Endothelial cell of umbilical vein (primary cell): ENCODE measurements around the gene KDM4E. TPM values are rescaled to one million over a fixed set of nuclear protein-coding genes. Genes with fewer than 3 reads are reported as not detected.

ENCODE experiments used
- BruUV-seq: library from RNA; stranded (reverse); fragments of 400-500 nt; replicated peaks from 2 replicates; lab custom pipeline; 2021; lab: Mats Ljungman, UMichigan
- CTCF ChIA-PET: fragments of 300-600, 350-600 bp; sonication (Branson Sonifier 250); formaldehyde crosslinking; loops from one replicate; lab custom pipeline; 2021; ENCODE audit warnings: antibody characterized with exemption, inconsistent platforms; lab: Charles Lee
- POLR2A ChIA-PET: fragments of 300-600, 350-600 bp; sonication (Branson Sonifier 250); formaldehyde crosslinking; loops from one replicate; lab custom pipeline; 2021; ENCODE audit warnings: antibody characterized with exemption, inconsistent platforms; lab: Charles Lee
- DNase-seq: peaks from one replicate; pipeline ENCODE4 v3.0.0-alpha.2; 2011; ENCODE audit warnings: low read depth, low spot score
- FAIRE-seq: peaks from 2 replicates; lab custom pipeline; 2011; peaks lifted over from hg19 to GRCh38; lab: Jason Lieb, UNC
- H2AFZ ChIP-seq: 2 replicates; pipeline ENCODE4 v1.6.0; 2012; ENCODE audit warnings: low read depth, low read length, control low read depth, inconsistent platforms
- H3K27ac ChIP-seq: 2 replicates; pipeline ENCODE4 v1.5.1; 2011; ENCODE audit warnings: low read depth, mild to moderate bottlenecking, control low read depth, low read length, moderate library complexity; ENCODE audit not compliant: insufficient read depth
- H3K27me3 ChIP-seq, 2 experiments: 2 replicates each; pipeline versions ENCODE4 v1.6.0 to v1.6.1; 2011; ENCODE audit warnings: low read length in 2 of 2, mixed read lengths in 1 of 2; ENCODE audit not compliant: control insufficient read depth in 2 of 2, insufficient read depth in 2 of 2
- H3K36me3 ChIP-seq, 2 experiments: 2 replicates in 1 of 2; 3 replicates in 1 of 2; pipeline ENCODE4 v1.5.1; 2011; ENCODE audit warnings: low read length in 2 of 2, mild to moderate bottlenecking in 1 of 2, moderate library complexity in 1 of 2; ENCODE audit not compliant: control insufficient read depth in 2 of 2, insufficient read depth in 2 of 2; ENCODE audit errors: extremely low read depth in 1 of 2
- H3K4me1 ChIP-seq: 3 replicates; pipeline ENCODE4 v1.5.1; 2011; ENCODE audit warnings: mild to moderate bottlenecking, low read length; ENCODE audit not compliant: control insufficient read depth, insufficient read depth; ENCODE audit errors: extremely low read depth
- H3K4me2 ChIP-seq: 2 replicates; pipeline ENCODE4 v1.6.1; 2011; ENCODE audit warnings: low read length, control low read depth, mixed read lengths; ENCODE audit not compliant: insufficient read depth
- H3K4me3 ChIP-seq, 3 experiments: fragments of 200-600 bp in 1 of 3; sonication (generic), shearing (Covaris generic) in 1 of 3; replicated peaks in 1 of 3; 2 replicates each; pipeline ENCODE4 v1.5.1; 2011 to 2016; ENCODE audit warnings: control low read depth in 3 of 3, low read length in 3 of 3, mild to moderate bottlenecking in 2 of 3, inconsistent platforms in 1 of 3, low read depth in 1 of 3, moderate library complexity in 1 of 3; ENCODE audit not compliant: insufficient read depth in 1 of 3
- H3K79me2 ChIP-seq: 2 replicates; pipeline ENCODE4 v1.6.0; 2012; ENCODE audit warnings: low read length, inconsistent platforms; ENCODE audit not compliant: control insufficient read depth, insufficient read depth
- H3K9ac ChIP-seq: replicated peaks from 2 replicates; pipeline ENCODE3; 2011; ENCODE audit warnings: low read length, control low read depth; ENCODE audit not compliant: insufficient read depth; ENCODE audit errors: extremely low read depth
- H3K9me1 ChIP-seq: replicated peaks from 3 replicates; pipeline ENCODE4 v1.6.0; 2011; ENCODE audit warnings: mild to moderate bottlenecking, low read length; ENCODE audit not compliant: control insufficient read depth, insufficient read depth; ENCODE audit errors: extremely low read depth
- H3K9me3 ChIP-seq: replicated peaks from 2 replicates; pipeline ENCODE4 v1.5.1; 2012; ENCODE audit warnings: low read length, inconsistent platforms; ENCODE audit not compliant: control insufficient read depth, insufficient read depth
- H4K20me1 ChIP-seq: replicated peaks from 2 replicates; pipeline ENCODE3; 2011; ENCODE audit warnings: mild to moderate bottlenecking, low read length; ENCODE audit not compliant: control insufficient read depth, insufficient read depth; ENCODE audit errors: extremely low read depth
- CTCF ChIP-seq, 2 donors: IDR thresholded peaks; 1 replicate in 1 of 2; 2 replicates in 1 of 2; pipeline ENCODE4 v1.5.1; 2011; ENCODE audit warnings: low read length in 2 of 2, mild to moderate bottlenecking in 2 of 2, moderate library complexity in 2 of 2, control low read depth in 1 of 2, inconsistent platforms in 1 of 2, low read depth in 1 of 2; ENCODE audit not compliant: insufficient read depth in 1 of 2; ENCODE audit errors: extremely low read depth in 1 of 2
- EZH2 ChIP-seq: IDR thresholded peaks from 2 replicates; pipeline ENCODE4 v1.6.1; 2012; ENCODE audit warnings: borderline replicate concordance, low read depth, mild to moderate bottlenecking, moderate library complexity, low read length, inconsistent platforms; ENCODE audit not compliant: severe bottlenecking
- FOS ChIP-seq: IDR thresholded peaks from 2 replicates; pipeline ENCODE4 v1.6.1; 2011; ENCODE audit warnings: mild to moderate bottlenecking, low read length, moderate library complexity, borderline replicate concordance; ENCODE audit not compliant: insufficient read depth
- GATA2 ChIP-seq: IDR thresholded peaks from 2 replicates; pipeline ENCODE4 v1.7.0; 2011; ENCODE audit warnings: low read depth, mild to moderate bottlenecking, moderate library complexity, mixed read lengths, low read length; ENCODE audit not compliant: insufficient read length, insufficient read depth
- JUN ChIP-seq: IDR thresholded peaks from 2 replicates; pipeline ENCODE4 v1.6.1; 2011; ENCODE audit warnings: borderline replicate concordance, low read depth; ENCODE audit not compliant: insufficient read length, insufficient read depth
- MYC ChIP-seq: IDR thresholded peaks from one replicate; pipeline ENCODE4 v1.6.1; 2011; ENCODE audit warnings: mild to moderate bottlenecking, low read depth, low read length
- POLR2A ChIP-seq: IDR thresholded peaks from 2 replicates; pipeline ENCODE4 v1.6.1; 2012; ENCODE audit warnings: low read depth, mild to moderate bottlenecking, control low read depth, low read length
- POLR2AphosphoS5 ChIP-seq: IDR thresholded peaks from 2 replicates; pipeline ENCODE4 v1.6.1; 2012; ENCODE audit warnings: low read depth, mild to moderate bottlenecking, control low read depth, low read length, moderate library complexity; ENCODE audit not compliant: insufficient read depth
- dilution Hi-C: fragments of 300-500 bp; cut with MboI; formaldehyde crosslinking; loops from one replicate; pipeline ENCODE4 v1.15.0; 2019; ENCODE audit warnings: low sequenced_read_pairs; ENCODE audit not compliant: extremely low pct_ligation_motif_present
- intact Hi-C: fragments of 100-400 bp; cut with micrococcal nuclease; formaldehyde crosslinking; loops from one replicate; pipeline ENCODE4 v1.10.0; 2022
- polyA plus RNA-seq, 4 experiments: library from polyadenylated mRNA; depleted of rRNA in 3 of 4; stranded (reverse) in 3 of 4; unstranded in 1 of 4; fragments of >200 nt; gene quantifications; 2 replicates each; pipeline versions ENCODE4 v1.2.1 to v1.2.3, GENCODE V29; 2011 to 2012; ENCODE audit warnings: missing spikeins in 1 of 4
- total RNA-seq: library from RNA; stranded (reverse); gene quantifications from 2 replicates; pipeline ENCODE4 v1.2.3, GENCODE V29; 2021
- TF ChIP-seq, protein P1 (sequence below): IDR thresholded peaks from 2 replicates; pipeline ENCODE4 v1.6.1; 2011; ENCODE audit not compliant: insufficient read depth, insufficient read length

KDM4E gene
- total and polyA plus RNA-seq, 2 donors (not counting 3 experiments of a cell fraction or from before 2014, with no cell fraction given): not detected

- H3K9ac ChIP-seq: no peak overlapping the region
- TF ChIP-seq FOS: no peak
- no peak for TF ChIP-seq POLR2AphosphoS5
- no peak for TF ChIP-seq GATA2
- no peak for TF ChIP-seq CTCF (IDR thresholded peaks at IDR 0.05; ENCODE audit: extremely low read depth in 1 of 2, insufficient read depth in 1 of 2, low read depth in 1 of 2, low read length in 2 of 2)
- no peak for TF ChIP-seq JUN
- TF ChIP-seq EZH2: no peak
- TF ChIP-seq, protein P1, sequence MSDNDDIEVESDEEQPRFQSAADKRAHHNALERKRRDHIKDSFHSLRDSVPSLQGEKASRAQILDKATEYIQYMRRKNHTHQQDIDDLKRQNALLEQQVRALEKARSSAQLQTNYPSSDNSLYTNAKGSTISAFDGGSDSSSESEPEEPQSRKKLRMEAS: no peak
- no peak for TF ChIP-seq MYC
- no peak for TF ChIP-seq POLR2A
- POLR2A ChIA-PET: no interaction called here
- CTCF ChIA-PET: no interaction called here
- no peaks in the 10 kb centered on the region for H3K9me1 ChIP-seq
- H4K20me1 ChIP-seq: no peaks in the 10 kb centered on the region
- dilution Hi-C loops: no loop called here
- no peak for DNase-seq
- no peak overlapping the region for H3K4me2 ChIP-seq
- H3K9me3 ChIP-seq: no peaks in the 10 kb centered on the region
- no peaks in the 10 kb centered on the region for H3K36me3 ChIP-seq
- no peak overlapping the region for H3K4me3 ChIP-seq
- H2AFZ ChIP-seq: no peak overlapping the region
- intact Hi-C loops: no loop called here
- no TSS peak for BruUV-seq
- FAIRE-seq: no peak
- H3K27ac ChIP-seq: no peak overlapping the region
- H3K4me1 ChIP-seq: peaks cover 2% of the 10 kb centered on the region
- H3K27me3 ChIP-seq: no peaks in the 10 kb centered on the region
- no peaks in the 10 kb centered on the region for H3K79me2 ChIP-seq
Measured at GRCh38 chr11:95003716-95004115, 21.3 kb upstream of the KDM4E start.
